BJ (cell line): ENCODE results near the gene C19orf85. TPM values are rescaled to one million over a fixed set of nuclear protein-coding genes. Genes with fewer than 3 reads are reported as not detected.
A peak's percentile ranks its signal among the peaks of the same experiment; 100 is the strongest.

Source experiments
- CTCF ChIA-PET: fragments of 350-600 bp; formaldehyde crosslinking; extraction: SDS; loops from one replicate; lab custom pipeline; 2021; ENCODE audit warnings: antibody characterized with exemption, inconsistent platforms; lab: Yijun Ruan, JAX
- POLR2A ChIA-PET: fragments of 300-600 bp; sonication (Branson Sonifier 250); formaldehyde crosslinking; extraction: SDS; loops from one replicate; lab custom pipeline; 2021; ENCODE audit warnings: antibody characterized with exemption; lab: Charles Lee
- DNase-seq: peaks from one replicate; pipeline ENCODE4 v3.0.0-alpha.2; 2011; ENCODE audit warnings: low read depth
- H3K27me3 ChIP-seq: 2 replicates; pipeline ENCODE4 v1.6.0; 2011; ENCODE audit warnings: low read length; ENCODE audit not compliant: control insufficient read depth, insufficient read depth
- H3K36me3 ChIP-seq: 2 replicates; pipeline ENCODE4 v1.5.1; 2011; ENCODE audit warnings: low read length; ENCODE audit not compliant: control insufficient read depth, insufficient read depth
- H3K4me3 ChIP-seq: 2 replicates; pipeline ENCODE4 v1.5.1; 2011; ENCODE audit warnings: low read depth, mild to moderate bottlenecking, control low read depth, low read length
- CTCF ChIP-seq: IDR thresholded peaks from 2 replicates; pipeline ENCODE4 v1.5.1; 2011; ENCODE audit warnings: low read depth, mild to moderate bottlenecking, control low read depth, inconsistent platforms, low read length, moderate library complexity; ENCODE audit not compliant: insufficient read depth
- polyA plus RNA-seq: library from polyadenylated mRNA; depleted of rRNA; stranded (reverse); fragments of >200 nt; gene quantifications from 2 replicates; pipeline ENCODE4 v1.2.3, GENCODE V29; 2011

C19orf85 gene
- polyA plus RNA-seq, 1 experiment, result not detected

- ChIA-PET POLR2A (no interaction called here), CTCF (interaction anchor here (1.5 kb wide), 1 partner anchor 40 kb away, joined by 5 read pairs; no protein-coding TSS in a partner anchor)
- no peak overlapping the region for H3K4me3 ChIP-seq
- H3K27me3 ChIP-seq, result no peaks in the 10 kb centered on the region
- H3K36me3 ChIP-seq, result no peaks in the 10 kb centered on the region
- no peak for DNase-seq
- no peak for TF ChIP-seq CTCF
Measured at GRCh38 chr19:55463583-55464031, 944 bp downstream of the C19orf85 start.

GRCh38 chr19:55462722-55463121 is 1.8 kb downstream of the C19orf85 start:
- H3K4me3 ChIP-seq, result no peak overlapping the region
- no peaks in the 10 kb centered on the region for H3K36me3 ChIP-seq
- ChIA-PET POLR2A (no interaction called here), CTCF (interaction anchor here (0.6 to 1.5 kb wide), 2 partner anchors 22 to 41 kb away, joined by 3 to 5 read pairs; no protein-coding TSS in a partner anchor)
- DNase-seq, result no peak
- no peaks in the 10 kb centered on the region for H3K27me3 ChIP-seq
- no peak for TF ChIP-seq CTCF

- CTCF ChIA-PET, result interaction anchor here (0.6 to 1.1 kb wide), 5 partner anchors 9 to 112 kb away, joined by 3 to 6 read pairs (median 3); no protein-coding TSS in a partner anchor
Measured at GRCh38 chr19:55461974-55462626, 2.5 kb downstream of the C19orf85 start.

GRCh38 chr19:55461259-55461973 is 3.1 kb downstream of the C19orf85 start, which contains the start of gene ISOC2:
ISOC2 (minus strand) TSS chr19:55461642; CDS start chr19:55456486, 5,156 bp downstream.
- DNase-seq, result peak; percentile 98
- CTCF ChIA-PET, result interaction anchor here (0.6 to 1.1 kb wide), 5 partner anchors 10 to 111 kb away, joined by 3 to 6 read pairs (median 3); no protein-coding TSS in a partner anchor
- Histone ChIP-seq H3K4me3 (peak within 1 kb of the TSS; percentile 67), H3K36me3 (no peaks in the 10 kb centered on the region; the same call in 1 of the 2 replicates), H3K27me3 (no peaks in the 10 kb centered on the region)
- POLR2A ChIA-PET, result interaction anchor here (0.6 to 0.8 kb wide), 2 partner anchors 14 to 138 kb away, joined by 3 to 9 read pairs; partner anchors contain the start of gene ZNF524
- no peak for TF ChIP-seq CTCF

More at GRCh38 chr19:55461974-55462626, 2.5 kb downstream of the C19orf85 start:
- TF ChIP-seq CTCF, result no peak
- Histone ChIP-seq H3K27me3 (no peaks in the 10 kb centered on the region), H3K4me3 (peak overlapping the region; percentile 55), H3K36me3 (no peaks in the 10 kb centered on the region)
- POLR2A ChIA-PET, result interaction anchor here (0.6 to 0.8 kb wide), 2 partner anchors 13 to 138 kb away, joined by 3 to 9 read pairs; partner anchors contain the start of gene ZNF524
- DNase-seq, result no peak
